Measurements from ENCODE around the gene TMEM132C. TPM values are rescaled to one million over a fixed set of nuclear protein-coding genes. Genes with fewer than 3 reads are reported as not detected.

Gene TMEM132C
- total and polyA plus RNA-seq, 2 experiments from 2014 or later = 10.6 to 16.5 TPM

DNA sequence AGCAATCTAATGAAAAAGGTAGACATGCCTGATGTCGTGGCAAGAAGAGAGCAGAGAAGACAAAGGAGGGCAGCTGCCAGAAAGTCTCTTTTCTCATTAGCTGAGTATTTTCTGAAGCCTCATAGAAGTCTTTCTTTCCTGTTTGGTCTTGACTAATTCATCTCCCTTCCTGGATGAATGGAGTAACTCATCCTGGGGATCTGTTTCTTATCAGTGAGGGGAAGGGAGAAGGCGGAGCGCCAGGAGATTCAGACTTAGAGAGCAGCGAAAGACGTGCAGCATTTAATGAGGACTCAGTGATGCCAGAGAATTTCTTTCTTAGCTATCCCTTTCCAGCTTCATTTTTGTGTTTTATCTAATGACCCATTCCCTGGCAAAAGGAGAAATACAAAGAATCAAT is 467.4 kb downstream of the TMEM132C start:
- H4K20me1 ChIP-seq (ENCODE audit: insufficient read depth, poor library complexity, severe bottlenecking) = no peaks in the 10 kb centered on the region
- H3K4me3 ChIP-seq = no peak overlapping the region
- H3K9me2 ChIP-seq (replicated peaks; ENCODE audit: insufficient read depth) = no peaks in the 10 kb centered on the region
- TF ChIP-seq, protein P1, sequence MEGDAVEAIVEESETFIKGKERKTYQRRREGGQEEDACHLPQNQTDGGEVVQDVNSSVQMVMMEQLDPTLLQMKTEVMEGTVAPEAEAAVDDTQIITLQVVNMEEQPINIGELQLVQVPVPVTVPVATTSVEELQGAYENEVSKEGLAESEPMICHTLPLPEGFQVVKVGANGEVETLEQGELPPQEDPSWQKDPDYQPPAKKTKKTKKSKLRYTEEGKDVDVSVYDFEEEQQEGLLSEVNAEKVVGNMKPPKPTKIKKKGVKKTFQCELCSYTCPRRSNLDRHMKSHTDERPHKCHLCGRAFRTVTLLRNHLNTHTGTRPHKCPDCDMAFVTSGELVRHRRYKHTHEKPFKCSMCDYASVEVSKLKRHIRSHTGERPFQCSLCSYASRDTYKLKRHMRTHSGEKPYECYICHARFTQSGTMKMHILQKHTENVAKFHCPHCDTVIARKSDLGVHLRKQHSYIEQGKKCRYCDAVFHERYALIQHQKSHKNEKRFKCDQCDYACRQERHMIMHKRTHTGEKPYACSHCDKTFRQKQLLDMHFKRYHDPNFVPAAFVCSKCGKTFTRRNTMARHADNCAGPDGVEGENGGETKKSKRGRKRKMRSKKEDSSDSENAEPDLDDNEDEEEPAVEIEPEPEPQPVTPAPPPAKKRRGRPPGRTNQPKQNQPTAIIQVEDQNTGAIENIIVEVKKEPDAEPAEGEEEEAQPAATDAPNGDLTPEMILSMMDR (IDR thresholded peaks at IDR 0.05; ENCODE audit: poor library complexity) = no peak
- TF ChIP-seq EZH2 (IDR thresholded peaks at IDR 0.05; ENCODE audit: borderline replicate concordance) (no peak), EZH2phosphoT487 (IDR thresholded peaks at IDR 0.05; ENCODE audit: low read depth, severe bottlenecking, unreplicated experiment) (no peak)
- H3K27ac ChIP-seq = no peak overlapping the region
- H3K4me2 ChIP-seq = no peak overlapping the region
- no peaks in the 10 kb centered on the region for H3K36me3 ChIP-seq (replicated peaks; ENCODE audit: insufficient read depth, low read depth)
- DNase-seq (ENCODE audit: low spot score) = peak; percentile 46
- WGBS (ENCODE audit: low lambda C conversion rate, missing lambda C conversion rate) = 17% methylated on average over 5 of the region's 5 CpGs
- H3K79me2 ChIP-seq = no peaks in the 10 kb centered on the region
- no peak overlapping the region for H2AFZ ChIP-seq
- no peaks in the 10 kb centered on the region for H3K9me3 ChIP-seq (ENCODE audit: low read depth)
- H3K4me1 ChIP-seq (ENCODE audit: insufficient read depth) = no peaks in the 10 kb centered on the region
- no peaks in the 10 kb centered on the region for H3K27me3 ChIP-seq

DNA sequence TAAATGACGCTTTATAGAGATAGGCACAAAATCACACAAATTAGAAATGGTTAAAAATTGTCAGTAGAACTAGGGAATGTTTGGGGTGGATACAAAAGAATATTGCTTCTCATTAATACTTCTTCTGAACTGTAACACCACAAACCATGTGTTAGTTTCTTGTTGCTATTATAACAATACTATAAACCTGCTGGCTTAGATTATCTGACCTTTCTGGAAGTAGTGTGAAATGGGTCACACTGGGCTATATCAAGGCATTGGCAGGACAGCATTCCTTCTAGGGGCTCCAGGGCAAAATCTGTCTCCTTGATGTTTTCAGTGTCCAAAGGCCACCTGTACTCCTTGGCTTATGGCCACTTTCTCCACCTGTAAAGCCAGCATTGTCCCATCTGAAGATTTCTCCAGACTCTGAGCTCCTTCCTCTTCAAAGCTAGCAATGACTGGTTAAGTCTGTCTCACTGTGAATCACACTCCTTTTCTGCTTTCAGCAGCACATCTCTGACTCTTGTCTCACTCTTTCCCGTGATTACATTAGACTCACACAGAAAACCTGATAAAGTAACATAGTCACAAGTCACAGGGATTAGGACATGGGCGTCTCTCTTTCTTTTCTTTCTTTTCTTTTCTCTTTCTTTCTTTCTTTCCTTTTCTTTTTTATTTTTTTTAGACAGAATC is 470.5 kb downstream of the TMEM132C start:
- no peak for TF ChIP-seq EZH2 (IDR thresholded peaks at IDR 0.05; ENCODE audit: borderline replicate concordance)
- no peak for TF ChIP-seq EZH2phosphoT487 (IDR thresholded peaks at IDR 0.05; ENCODE audit: low read depth, severe bottlenecking, unreplicated experiment)
- TF ChIP-seq, protein P1 (IDR thresholded peaks at IDR 0.05; ENCODE audit: poor library complexity) = no peak
- no peak overlapping the region for H3K4me3 ChIP-seq
- H4K20me1 ChIP-seq (ENCODE audit: insufficient read depth, poor library complexity, severe bottlenecking) = no peaks in the 10 kb centered on the region
- 85% methylated on average over 3 of the region's 3 CpGs for WGBS (ENCODE audit: low lambda C conversion rate, missing lambda C conversion rate)
- no peaks in the 10 kb centered on the region for H3K79me2 ChIP-seq
- H3K36me3 ChIP-seq (replicated peaks; ENCODE audit: insufficient read depth, low read depth) = no peaks in the 10 kb centered on the region
- no peak overlapping the region for H3K27ac ChIP-seq
- no peaks in the 10 kb centered on the region for H3K9me2 ChIP-seq (replicated peaks; ENCODE audit: insufficient read depth)
- no peaks in the 10 kb centered on the region for H3K9me3 ChIP-seq (ENCODE audit: low read depth)
- no peak for DNase-seq (ENCODE audit: low spot score)
- no peaks in the 10 kb centered on the region for H3K27me3 ChIP-seq
- H3K4me2 ChIP-seq = no peak overlapping the region
- no peaks in the 10 kb centered on the region for H3K4me1 ChIP-seq (ENCODE audit: insufficient read depth)
- H2AFZ ChIP-seq = no peak overlapping the region

GRCh38 chr12:128743916-128744315 is 476.9 kb downstream of the TMEM132C start:
- 84% methylated on average over 7 of the region's 7 CpGs for WGBS (ENCODE audit: low lambda C conversion rate, missing lambda C conversion rate)

More at GRCh38 chr12:128743916-128744315, 476.9 kb downstream of the TMEM132C start:
- H3K27ac ChIP-seq = no peak overlapping the region
- H3K4me3 ChIP-seq = no peak overlapping the region
- TF ChIP-seq, protein P1 (IDR thresholded peaks at IDR 0.05; ENCODE audit: poor library complexity) = no peak
- TF ChIP-seq EZH2phosphoT487 (IDR thresholded peaks at IDR 0.05; ENCODE audit: low read depth, severe bottlenecking, unreplicated experiment) = no peak
- TF ChIP-seq EZH2 (IDR thresholded peaks at IDR 0.05; ENCODE audit: borderline replicate concordance) = no peak
- no peaks in the 10 kb centered on the region for H3K36me3 ChIP-seq (replicated peaks; ENCODE audit: insufficient read depth, low read depth)
- no peak overlapping the region for H3K4me2 ChIP-seq
- no peak for DNase-seq (ENCODE audit: low spot score)
- no peaks in the 10 kb centered on the region for H4K20me1 ChIP-seq (ENCODE audit: insufficient read depth, poor library complexity, severe bottlenecking)
- H3K27me3 ChIP-seq = no peaks in the 10 kb centered on the region
- H3K9me3 ChIP-seq (ENCODE audit: low read depth) = no peaks in the 10 kb centered on the region
- H3K79me2 ChIP-seq = no peaks in the 10 kb centered on the region
- H3K4me1 ChIP-seq (ENCODE audit: insufficient read depth) = no peaks in the 10 kb centered on the region
- H3K9me2 ChIP-seq (replicated peaks; ENCODE audit: insufficient read depth) = no peaks in the 10 kb centered on the region
- H2AFZ ChIP-seq = no peak overlapping the region
